Renal pelvis (tissue), 4 donors: ENCODE results near the gene TPH1. TPM values are rescaled to one million over a fixed set of nuclear protein-coding genes. Genes with fewer than 3 reads are reported as not detected.
"Not testable (repeated sequence)": the region's sequence is repeated elsewhere in the genome, so short reads cannot be mapped to it uniquely, and the experiment has no call there.

ENCODE experiments used
- DNase-seq: peaks from one replicate; pipeline ENCODE4 v3.0.0-alpha.2; 2013
- polyA plus RNA-seq, 3 donors: library from polyadenylated mRNA; unstranded; fragments of 120-200 nt; gene quantifications; one replicate each; pipeline ENCODE4 v1.2.1, GENCODE V29; 2013; ENCODE audit not compliant: insufficient read length in 3 of 3

Gene TPH1
- polyA plus RNA-seq, 3 donors, result 0.36 to 2.0 (median 1.6) TPM

GRCh38 chr11:18027475-18027874, 18.6 kb downstream of the TPH1 start:
- DNase-seq, result no peak

- DNase-seq, result no peak
Measured at GRCh38 chr11:18022419-18022818, 23.6 kb downstream of the TPH1 start.

GRCh38 chr11:18019650-18020049, 26.4 kb downstream of the TPH1 start:
- DNase-seq, result no peak

GRCh38 chr11:18016789-18017188, 29.3 kb downstream of the TPH1 start:
- no peak for DNase-seq

GRCh38 chr11:18014876-18015275, 31.2 kb downstream of the TPH1 start:
- no peak for DNase-seq

GRCh38 chr11:18013790-18014507, 32.1 kb downstream of the TPH1 start:
- DNase-seq, result no peak

GRCh38 chr11:18012906-18013781, 32.9 kb downstream of the TPH1 start, which contains the start of gene SERGEF:
Gene SERGEF (minus strand): TSS chr11:18013047. CDS start chr11:18013010, 37 bp downstream.
- peak; percentile 74 for DNase-seq

- peak; percentile 16 for DNase-seq
Measured at GRCh38 chr11:18012122-18012905, 33.8 kb downstream of the TPH1 start.

- DNase-seq, result no peak
Measured at GRCh38 chr11:18011633-18012032, 34.4 kb downstream of the TPH1 start.

GRCh38 chr11:18010977-18011586, 35.0 kb downstream of the TPH1 start:
- DNase-seq, result no peak

- no peak for DNase-seq
Measured at GRCh38 chr11:18010121-18010670, 35.9 kb downstream of the TPH1 start.

- no peak for DNase-seq
Measured at GRCh38 chr11:18005376-18006129, 40.5 kb downstream of the TPH1 start.

GRCh38 chr11:18001191-18001590, 44.9 kb downstream of the TPH1 start:
- DNase-seq, result no peak

GRCh38 chr11:18000760-18001159, 45.3 kb downstream of the TPH1 start:
- DNase-seq, result no peak

GRCh38 chr11:18000128-18000527, 45.9 kb downstream of the TPH1 start:
- DNase-seq, result not testable (repeated sequence)

Other genes with a start within 250 kb of the TPH1 start
- 10 to 100 TPM; 18.5 to 21.8 (median 20.5) TPM for gene SERGEF, start 33.2 kb downstream of the TPH1 start, polyA plus RNA-seq
- 10 to 100 TPM; 25.9 to 39.7 (median 36.1) TPM for gene SAAL1, start 59.8 kb upstream of the TPH1 start, polyA plus RNA-seq
- under 1 TPM in 1 of 3 donors, not detected in 2; 0.13 TPM for gene MRGPRX3, start 86.3 kb upstream of the TPH1 start, polyA plus RNA-seq
- gene MRGPRX4, start 126.6 kb upstream of the TPH1 start, polyA plus RNA-seq, result not detected
- gene SAA4, start 190.5 kb upstream of the TPH1 start, polyA plus RNA-seq, result not detected
- gene SAA2, start 202.4 kb upstream of the TPH1 start, polyA plus RNA-seq, result under 1 TPM in 1 of 3 donors, not detected in 2; 0.31 TPM
- not detected for gene SAA1, start 220.0 kb upstream of the TPH1 start, polyA plus RNA-seq